Measurements from ENCODE around the gene PAN2. TPM values are rescaled to one million over a fixed set of nuclear protein-coding genes. Genes with fewer than 3 reads are reported as not detected.

The PAN2 gene
- total RNA-seq, 1 experiment from 2014 or later, result 35.4 TPM

DNA sequence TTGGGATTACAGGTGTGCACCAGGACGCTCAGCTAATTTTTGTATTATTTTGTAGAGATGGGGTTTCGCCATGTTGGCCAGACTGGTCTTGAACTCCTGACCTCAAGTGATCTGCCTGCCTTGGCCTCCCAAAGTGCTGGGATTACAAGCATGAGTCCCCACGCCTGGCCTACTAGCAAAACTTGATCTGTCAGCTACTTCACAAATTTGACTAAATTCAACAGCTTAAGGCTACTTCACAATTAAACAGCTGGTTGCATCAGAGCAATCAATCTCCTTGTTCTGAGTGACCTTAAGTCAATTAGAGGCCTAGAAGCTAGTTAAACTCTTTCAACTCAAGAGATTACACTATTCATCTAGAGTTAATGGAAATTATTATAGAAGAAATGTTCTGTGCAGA, 54.9 kb downstream of the PAN2 start:
- Mint-ChIP-seq H3K9me3 (no peaks in the 10 kb centered on the region), H3K4me1 (no peaks in the 10 kb centered on the region), H3K4me3 (no peak overlapping the region), H3K36me3 (ENCODE audit: insufficient read depth in 1 of 3, low read depth in 3 of 3) (peaks cover 36 to 89% (median 58%) of the 10 kb centered on the region in 3 experiments), H3K27ac (0 out of 7 replicates have a peak overlapping the region, but pooled peaks of 1 of the 3 experiments have one; percentile 6), H3K27me3 (ENCODE audit: low read depth) (no peaks in the 10 kb centered on the region)
- H3K9me3 ChIP-seq (ENCODE audit: control insufficient read depth, low read depth, low read length), result no peaks in the 10 kb centered on the region
- no peak overlapping the region for H3T11ph ChIP-seq (ENCODE audit: low read length)
- H3K79me2 ChIP-seq (ENCODE audit: insufficient read depth, low read length), result no peaks in the 10 kb centered on the region
- no peak overlapping the region for H2BK120ac ChIP-seq (ENCODE audit: low read depth, low read length, poor library complexity, severe bottlenecking)
- H2BK15ac ChIP-seq (ENCODE audit: low read depth, low read length), result no peak overlapping the region
- H3K27ac ChIP-seq (ENCODE audit: insufficient read length, low read depth, low read length), result no peak overlapping the region
- no peak overlapping the region for H3K14ac ChIP-seq (ENCODE audit: insufficient read depth, low read length)
- H3K23ac ChIP-seq (ENCODE audit: insufficient read length, low read depth, low read length), result no peak overlapping the region
- H3K79me1 ChIP-seq (ENCODE audit: insufficient read depth, low read depth, low read length, poor library complexity, severe bottlenecking), result no peaks in the 10 kb centered on the region
- H3K18ac ChIP-seq (ENCODE audit: insufficient read length, low read depth, low read length), result no peak overlapping the region
- no peak overlapping the region for H4K91ac ChIP-seq (ENCODE audit: insufficient read length, low read depth, low read length)
- no peak overlapping the region for H3K56ac ChIP-seq (ENCODE audit: insufficient read length, low read depth, low read length)
- H3K4ac ChIP-seq (ENCODE audit: low read depth, low read length), result no peak overlapping the region
- no peak overlapping the region for H4K5ac ChIP-seq (ENCODE audit: insufficient read length, low read depth, low read length)
- H3K4me1 ChIP-seq (ENCODE audit: insufficient read depth, low read length), result no peaks in the 10 kb centered on the region
- H3K9ac ChIP-seq (ENCODE audit: extremely low read depth, insufficient read length, low read length), result no peak overlapping the region
- H4K20me1 ChIP-seq (ENCODE audit: control insufficient read depth, insufficient read depth, insufficient read length), result no peaks in the 10 kb centered on the region
- H3K4me2 ChIP-seq (ENCODE audit: insufficient read depth, insufficient read length, low read length), result no peak overlapping the region
- DNase-seq, result no peak
- H4K8ac ChIP-seq (replicated peaks; ENCODE audit: insufficient read length, low read depth, low read length), result no peak overlapping the region
- no peak overlapping the region for H2BK20ac ChIP-seq (ENCODE audit: low read depth, low read length, poor library complexity, severe bottlenecking)
- no peak overlapping the region for H2BK5ac ChIP-seq (ENCODE audit: insufficient read length, low read length)
- no peaks in the 10 kb centered on the region for H3K23me2 ChIP-seq (ENCODE audit: insufficient read length, low read depth, low read length, poor library complexity, severe bottlenecking)
- H2AK5ac ChIP-seq (ENCODE audit: insufficient read length, low read length), result no peak overlapping the region
- H2AFZ ChIP-seq (ENCODE audit: low read length), result no peak overlapping the region
- H2BK12ac ChIP-seq (ENCODE audit: insufficient read length, low read depth, low read length), result no peak overlapping the region
- no CpG with 5 or more reads among the region's 3 CpGs for WGBS (ENCODE audit: extremely low coverage, insufficient read length, low lambda C conversion rate)
- H3K27me3 ChIP-seq (ENCODE audit: insufficient read depth, low read length), result no peaks in the 10 kb centered on the region
- TF ChIP-seq, protein P1, sequence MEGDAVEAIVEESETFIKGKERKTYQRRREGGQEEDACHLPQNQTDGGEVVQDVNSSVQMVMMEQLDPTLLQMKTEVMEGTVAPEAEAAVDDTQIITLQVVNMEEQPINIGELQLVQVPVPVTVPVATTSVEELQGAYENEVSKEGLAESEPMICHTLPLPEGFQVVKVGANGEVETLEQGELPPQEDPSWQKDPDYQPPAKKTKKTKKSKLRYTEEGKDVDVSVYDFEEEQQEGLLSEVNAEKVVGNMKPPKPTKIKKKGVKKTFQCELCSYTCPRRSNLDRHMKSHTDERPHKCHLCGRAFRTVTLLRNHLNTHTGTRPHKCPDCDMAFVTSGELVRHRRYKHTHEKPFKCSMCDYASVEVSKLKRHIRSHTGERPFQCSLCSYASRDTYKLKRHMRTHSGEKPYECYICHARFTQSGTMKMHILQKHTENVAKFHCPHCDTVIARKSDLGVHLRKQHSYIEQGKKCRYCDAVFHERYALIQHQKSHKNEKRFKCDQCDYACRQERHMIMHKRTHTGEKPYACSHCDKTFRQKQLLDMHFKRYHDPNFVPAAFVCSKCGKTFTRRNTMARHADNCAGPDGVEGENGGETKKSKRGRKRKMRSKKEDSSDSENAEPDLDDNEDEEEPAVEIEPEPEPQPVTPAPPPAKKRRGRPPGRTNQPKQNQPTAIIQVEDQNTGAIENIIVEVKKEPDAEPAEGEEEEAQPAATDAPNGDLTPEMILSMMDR (conservative IDR thresholded peaks at IDR 0.05), result no peak

Measured in H9 (cell line).